ENCODE data around the gene RABEP2.
"Not testable (repeated sequence)": the region's sequence is repeated elsewhere in the genome, so short reads cannot be mapped to it uniquely, and the experiment has no call there.

Gene RABEP2

DNA sequence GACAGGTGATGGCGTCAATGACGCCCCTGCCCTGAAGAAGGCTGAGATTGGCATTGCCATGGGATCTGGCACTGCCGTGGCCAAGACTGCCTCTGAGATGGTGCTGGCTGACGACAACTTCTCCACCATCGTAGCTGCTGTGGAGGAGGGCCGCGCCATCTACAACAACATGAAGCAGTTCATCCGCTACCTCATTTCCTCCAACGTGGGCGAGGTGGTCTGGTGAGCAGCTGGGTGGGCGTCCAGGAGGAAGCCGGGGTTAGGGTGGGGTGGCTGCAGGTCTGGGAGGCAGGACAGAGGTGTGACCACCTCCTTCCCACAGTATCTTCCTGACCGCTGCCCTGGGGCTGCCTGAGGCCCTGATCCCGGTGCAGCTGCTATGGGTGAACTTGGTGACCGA, 23.2 kb downstream of the RABEP2 start:
- DNase-seq: no peak

DNA sequence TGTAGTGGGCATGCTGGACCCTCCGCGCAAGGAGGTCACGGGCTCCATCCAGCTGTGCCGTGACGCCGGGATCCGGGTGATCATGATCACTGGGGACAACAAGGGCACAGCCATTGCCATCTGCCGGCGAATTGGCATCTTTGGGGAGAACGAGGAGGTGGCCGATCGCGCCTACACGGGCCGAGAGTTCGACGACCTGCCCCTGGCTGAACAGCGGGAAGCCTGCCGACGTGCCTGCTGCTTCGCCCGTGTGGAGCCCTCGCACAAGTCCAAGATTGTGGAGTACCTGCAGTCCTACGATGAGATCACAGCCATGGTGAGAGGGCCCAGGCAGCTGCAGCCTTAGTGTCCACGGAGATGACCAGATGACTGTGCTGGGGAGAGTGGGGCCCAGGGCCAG, 24.4 kb downstream of the RABEP2 start:
- DNase-seq: no peak

DNA sequence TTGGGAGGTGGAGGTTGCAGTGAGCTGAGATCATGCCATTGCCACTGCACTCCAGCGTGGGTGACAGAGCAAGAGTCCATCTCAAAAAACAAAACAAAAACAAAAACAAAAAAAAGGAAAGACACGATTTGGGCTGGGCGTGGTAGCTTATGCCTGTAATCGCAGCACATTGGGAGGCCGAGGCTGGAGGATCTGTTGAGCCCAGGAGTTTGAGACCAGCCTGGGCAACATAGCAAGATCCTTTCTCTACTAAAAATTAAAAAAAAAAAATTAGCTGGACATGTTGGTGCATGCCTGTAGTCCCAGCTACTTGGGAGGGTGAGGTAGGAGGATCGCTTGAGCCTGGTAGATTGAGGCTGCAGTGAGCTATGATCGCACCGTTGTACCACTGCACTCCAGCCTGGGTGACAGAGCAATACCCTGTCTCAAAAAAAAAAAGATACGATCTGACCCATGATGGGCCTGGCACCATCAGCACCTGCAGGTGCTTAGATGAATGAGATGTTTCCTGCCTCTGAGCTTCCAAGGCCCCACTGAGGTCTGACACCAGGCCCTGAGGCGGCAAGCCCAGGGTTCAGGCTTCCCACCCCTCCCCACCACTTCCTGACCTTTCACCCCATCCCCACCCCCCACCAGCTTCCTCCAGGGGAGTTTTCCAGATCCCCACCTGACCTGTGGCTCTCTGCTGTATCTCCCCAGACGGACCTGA, 25.0 kb downstream of the RABEP2 start:
- no peak for DNase-seq

DNA sequence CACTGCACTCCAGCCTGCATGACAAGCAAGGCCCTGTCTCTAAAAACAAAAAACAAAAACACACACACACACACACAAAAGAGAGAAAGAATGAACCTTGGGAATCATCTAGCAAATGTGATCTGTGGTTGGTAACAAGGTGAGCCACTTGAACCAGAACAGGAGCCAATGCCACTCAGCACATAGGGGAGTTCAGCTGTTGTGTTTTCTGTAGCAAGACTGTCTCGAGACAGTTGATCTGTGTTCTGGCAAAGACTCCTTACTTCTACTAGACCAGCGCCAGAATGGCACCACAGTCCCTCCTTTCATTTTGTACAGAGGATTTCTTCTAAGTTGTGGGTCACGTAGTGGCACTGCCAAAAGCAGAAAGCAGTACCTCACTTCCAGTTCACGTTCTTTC, 26.1 kb downstream of the RABEP2 start:
- no peak for DNase-seq

DNA sequence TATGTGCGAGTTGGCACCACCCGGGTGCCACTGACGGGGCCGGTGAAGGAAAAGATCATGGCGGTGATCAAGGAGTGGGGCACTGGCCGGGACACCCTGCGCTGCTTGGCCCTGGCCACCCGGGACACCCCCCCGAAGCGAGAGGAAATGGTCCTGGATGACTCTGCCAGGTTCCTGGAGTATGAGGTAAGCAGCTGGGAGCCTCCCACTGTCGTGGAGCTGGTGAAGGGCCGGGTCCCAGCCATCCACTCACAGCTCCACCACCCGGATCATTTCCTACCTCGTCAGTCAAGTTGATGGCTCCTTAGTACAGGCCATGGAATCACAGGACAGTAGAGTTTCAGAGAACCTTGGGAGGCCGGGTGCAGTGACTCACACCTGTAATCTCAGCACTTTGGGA, 26.8 kb downstream of the RABEP2 start:
- DNase-seq: no peak

DNA sequence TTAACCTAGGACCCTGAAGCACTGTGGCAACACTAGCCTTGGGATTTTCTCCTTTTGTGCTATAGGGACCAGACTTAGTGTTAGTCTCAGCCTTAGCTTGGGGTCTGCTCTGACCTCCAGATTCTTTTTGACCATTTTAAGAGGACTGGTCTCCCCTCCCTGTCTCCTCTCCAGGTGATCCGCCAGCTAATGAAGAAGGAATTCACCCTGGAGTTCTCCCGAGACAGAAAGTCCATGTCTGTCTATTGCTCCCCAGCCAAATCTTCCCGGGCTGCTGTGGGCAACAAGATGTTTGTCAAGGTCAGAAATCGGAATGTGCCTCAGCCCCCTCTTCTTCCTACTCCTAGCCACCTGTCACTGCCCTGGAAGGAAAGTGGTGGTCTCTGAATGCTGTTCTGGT, 27.2 kb downstream of the RABEP2 start:
- no peak for DNase-seq

DNA sequence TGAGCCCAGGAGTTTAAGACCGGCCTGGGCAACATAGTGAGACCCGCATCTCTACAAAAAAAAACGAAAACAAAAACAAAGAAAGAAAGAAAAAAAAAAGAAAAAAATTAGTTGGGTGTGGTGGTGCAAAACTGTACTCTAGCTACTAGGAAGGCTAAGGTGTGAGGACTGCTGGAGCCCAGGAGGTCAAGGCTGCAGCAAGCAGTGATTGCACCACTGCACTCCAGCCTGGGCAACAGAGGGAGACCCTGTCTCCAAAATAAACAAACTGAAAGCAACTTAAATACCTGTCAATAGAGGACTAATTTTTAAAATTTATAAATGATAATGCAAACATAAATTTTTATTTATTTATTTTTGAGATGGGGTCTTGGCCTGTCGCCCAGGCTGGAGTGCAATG, 29.4 kb downstream of the RABEP2 start:
- DNase-seq: no peak

DNA sequence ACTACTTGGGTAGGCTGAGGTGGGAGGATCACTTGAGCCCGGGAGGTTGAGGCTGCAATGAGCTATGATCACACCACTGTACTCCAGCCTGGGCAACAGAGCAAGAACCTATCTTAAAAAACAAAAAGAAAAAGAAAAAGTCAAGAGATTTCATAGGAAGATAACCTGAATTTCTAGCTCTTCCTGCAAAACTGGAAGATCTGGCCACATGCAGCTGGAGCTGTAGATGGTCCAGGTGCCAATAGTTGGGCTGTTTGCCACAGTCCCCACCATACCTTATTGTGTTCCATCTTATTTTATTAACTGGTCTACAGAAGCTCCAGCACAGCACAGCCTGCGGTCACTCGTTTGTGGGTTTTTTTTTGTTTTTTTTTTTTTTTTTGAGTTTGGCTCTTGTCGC, 31.7 kb downstream of the RABEP2 start:
- DNase-seq: no peak

DNA sequence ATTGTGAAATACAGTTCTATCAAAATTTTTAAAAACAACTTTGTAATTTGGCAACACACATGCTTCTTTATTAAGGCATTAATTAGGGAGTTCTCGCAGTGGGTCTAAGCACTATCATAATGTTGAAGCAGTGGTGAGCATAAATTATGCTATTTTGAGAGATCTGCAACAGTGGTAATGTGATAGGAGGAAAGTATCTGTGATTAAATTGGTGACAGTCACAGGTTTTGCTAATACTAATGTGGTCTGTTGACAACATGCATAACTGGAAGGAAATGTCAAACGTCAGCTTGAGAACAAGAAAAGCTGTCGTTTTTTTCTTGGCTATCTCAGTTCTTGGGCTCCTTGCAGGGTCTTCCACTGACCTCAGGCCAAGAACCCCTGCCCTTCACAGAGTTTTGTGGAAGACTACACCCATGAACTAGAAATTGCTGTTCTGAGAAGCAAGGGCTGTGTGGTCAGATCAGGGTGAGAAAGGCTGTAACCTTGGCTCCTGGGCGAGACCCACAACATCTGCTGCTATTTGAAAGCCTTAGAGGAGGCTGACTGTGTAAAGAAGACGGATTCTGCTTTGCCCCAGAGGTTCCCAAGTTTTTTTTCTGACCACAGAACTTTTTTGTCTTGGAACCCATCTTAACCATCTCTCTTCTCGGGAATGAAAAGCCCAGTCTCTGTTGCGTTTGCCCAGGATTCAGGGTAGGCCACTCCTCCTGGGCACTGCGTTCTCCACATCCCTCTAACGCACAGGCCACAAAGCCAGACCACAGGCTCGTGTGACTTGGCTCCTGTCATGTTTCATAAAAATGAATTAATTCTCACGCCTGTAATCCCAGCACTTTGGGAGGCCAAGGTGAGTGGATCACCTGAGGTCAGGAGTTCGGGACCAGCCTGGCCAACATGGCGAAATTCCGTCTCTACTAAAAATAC, 32.8 kb downstream of the RABEP2 start:
- no peak for DNase-seq

DNA sequence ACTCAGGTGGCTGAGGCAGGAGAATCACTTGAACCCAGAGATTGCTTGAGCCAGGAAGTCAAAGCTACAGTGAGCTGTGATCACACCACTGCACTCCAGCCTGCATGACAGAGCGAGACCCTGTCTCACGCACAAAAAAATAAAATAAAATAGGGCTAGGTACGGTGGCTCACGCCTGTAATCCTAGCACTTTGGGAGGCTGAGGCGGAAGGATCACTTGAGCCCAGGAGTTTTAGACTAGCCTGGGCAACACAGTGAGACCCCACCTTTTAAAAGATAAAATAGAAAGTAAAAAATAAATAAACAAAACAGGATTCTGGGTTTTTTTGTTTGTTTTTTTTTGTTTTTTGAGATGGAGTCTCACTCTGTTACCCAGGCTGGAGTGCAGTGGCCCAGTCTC, 34.7 kb downstream of the RABEP2 start:
- not testable (repeated sequence) for DNase-seq

DNA sequence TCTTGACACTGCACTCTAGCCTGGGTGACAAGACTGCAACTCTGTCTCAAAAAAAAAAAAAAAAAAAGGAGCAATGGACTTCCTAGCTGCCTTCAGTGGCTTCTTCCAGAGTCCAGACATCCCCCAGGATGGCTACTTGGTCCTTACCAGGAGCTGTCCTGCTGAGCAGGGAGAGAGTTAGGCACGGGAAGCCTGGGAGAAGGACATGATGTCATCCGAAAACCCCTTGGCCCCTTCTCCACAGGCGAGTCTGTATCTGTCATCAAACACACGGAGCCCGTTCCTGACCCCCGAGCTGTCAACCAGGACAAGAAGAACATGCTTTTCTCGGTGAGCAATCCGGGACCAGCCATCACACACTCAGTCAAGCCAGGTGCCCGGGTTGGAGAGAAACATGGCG, 38.1 kb downstream of the RABEP2 start:
- no peak for DNase-seq

DNA sequence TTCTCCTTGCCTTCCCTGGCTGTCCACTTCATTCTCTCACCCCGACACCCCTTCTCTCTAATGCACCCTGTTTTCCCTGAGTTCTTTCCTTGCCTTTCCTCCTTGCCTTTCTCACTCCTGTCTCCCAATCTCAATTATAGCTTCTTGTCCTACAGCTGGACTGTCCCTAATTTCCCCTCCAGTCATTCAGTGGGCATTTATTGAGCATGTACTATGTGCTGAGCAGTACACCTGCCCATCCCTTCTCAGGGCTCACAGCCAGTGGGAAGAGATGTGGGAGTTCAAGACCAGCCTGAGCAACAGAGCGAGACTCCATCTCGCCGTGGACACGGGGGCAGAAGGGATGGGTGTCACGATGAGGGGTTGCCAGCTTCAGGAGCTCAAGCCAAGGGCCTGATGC, 41.0 kb downstream of the RABEP2 start:
- no peak for DNase-seq

DNA sequence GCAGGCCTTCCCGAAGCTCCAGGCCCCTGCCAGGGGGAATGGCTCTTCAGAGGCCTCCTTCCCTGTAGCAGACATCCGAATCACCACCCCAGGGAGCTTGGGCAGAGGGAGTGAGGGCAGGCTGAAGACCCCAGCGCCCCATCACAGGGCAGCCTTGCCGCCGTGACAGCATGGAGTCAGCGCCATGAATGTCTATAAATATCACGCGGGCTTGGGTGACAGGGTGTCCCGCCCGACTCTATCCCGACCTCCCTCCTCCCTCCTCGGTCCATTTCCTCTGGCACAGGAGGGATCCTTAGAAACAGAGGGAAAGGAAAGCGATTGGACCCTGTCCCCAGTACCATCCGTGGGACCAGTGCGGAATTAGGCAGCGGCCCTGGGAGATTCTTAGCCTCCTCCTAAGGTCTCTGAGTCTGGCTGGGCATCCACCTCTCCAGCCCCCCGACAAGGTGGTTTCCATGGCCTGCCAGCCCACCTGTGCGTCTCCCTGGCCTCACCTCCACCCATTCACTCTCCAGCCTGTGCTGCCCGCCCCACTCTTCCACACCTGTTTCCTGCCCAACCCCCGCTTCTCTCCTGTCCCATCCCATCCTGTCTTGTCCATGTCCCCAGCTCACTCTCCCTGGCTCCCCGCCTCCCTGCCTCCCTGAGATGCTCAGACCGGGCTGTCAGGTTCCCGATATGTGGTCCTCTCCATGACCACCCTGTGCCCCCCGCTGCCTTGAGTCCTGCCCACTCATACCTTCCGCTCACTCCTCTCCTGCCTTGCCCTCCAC, 41.6 kb downstream of the RABEP2 start:
- no peak for DNase-seq

DNA sequence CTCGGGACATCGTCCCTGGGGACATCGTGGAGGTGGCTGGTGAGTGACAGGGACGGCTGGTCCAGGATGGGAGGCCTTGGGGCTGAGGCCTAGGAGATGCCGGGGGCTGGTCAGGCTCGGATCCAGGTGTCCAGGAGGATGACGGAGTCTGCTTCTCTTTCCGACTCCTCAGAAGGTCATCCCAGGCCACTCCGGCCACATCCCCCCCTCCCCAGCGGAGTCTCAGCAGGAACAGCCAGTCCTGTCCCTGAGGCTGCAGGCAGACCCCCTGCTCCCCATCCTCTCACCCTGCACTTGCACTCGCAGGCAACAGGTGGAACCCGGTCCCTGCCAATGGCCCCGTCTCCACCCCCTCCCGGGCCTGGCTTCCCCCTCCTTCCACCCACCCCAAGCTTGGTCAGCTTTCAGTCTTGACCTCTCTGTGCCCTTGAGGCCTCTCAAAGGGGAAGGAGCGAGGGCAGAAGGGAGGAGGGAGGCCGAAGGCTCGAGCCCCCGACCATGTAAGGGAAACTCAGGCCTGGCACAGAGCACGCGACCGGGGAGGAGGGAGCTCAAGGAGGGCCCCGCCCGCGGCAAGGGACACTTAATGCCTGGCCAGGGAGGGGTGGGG, 42.4 kb downstream of the RABEP2 start:
- DNase-seq: no peak

DNA sequence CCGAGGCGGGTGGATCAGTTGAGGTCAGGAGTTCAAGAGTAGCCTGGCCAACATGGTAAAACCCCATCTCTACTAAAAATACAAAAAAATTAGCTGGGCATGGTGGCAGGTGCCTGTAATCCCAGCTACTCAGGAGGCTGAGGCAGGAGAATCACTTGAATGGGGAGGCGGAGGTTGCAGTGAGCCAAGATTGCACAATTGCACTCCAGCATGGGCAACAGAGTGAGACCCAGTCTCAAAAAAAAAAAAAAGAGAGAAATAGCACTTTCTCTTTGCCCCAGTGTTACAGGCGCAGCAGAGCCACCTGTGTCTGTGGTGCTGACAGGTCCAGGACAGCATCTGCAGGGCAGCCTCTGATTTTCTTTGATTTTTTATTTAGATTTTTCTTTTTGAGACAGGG, 43.5 kb downstream of the RABEP2 start:
- not testable (repeated sequence) for DNase-seq

DNA sequence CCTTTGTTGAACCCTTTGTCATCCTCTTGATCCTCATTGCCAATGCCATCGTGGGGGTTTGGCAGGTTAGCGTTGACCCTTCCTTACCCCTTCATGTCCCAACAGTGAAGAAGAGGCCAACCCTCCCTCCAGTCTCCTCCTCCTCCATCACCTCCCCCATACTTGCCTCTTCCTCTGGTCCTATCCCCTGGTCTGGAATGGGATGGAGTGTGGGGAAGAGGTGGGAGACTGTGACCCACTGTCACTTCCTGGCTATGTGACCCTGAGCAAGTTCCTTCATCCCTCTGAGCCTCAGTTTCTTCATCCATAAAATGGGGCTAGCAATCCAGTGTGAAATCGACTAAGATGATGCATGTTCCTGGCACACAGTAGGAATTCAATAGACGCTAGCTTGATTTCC, 44.1 kb downstream of the RABEP2 start:
- DNase-seq: no peak

DNA sequence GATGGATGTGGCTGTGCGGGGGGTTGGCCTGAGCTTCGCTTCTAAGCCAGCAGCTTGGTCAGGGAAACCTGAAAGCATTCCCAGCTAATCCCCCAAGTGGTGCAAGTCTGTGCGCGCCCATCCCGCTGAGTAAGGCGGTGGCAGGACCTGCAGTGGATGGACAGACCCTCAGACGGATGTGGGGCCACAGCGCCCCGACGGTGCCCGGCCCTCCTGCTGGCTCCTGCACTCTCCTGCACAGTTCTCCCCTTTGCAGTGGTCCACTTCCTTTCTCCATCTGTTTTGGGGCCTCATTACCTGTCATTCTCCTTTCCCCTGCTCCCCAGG, 44.5 kb downstream of the RABEP2 start:
- DNase-seq: no peak

DNA sequence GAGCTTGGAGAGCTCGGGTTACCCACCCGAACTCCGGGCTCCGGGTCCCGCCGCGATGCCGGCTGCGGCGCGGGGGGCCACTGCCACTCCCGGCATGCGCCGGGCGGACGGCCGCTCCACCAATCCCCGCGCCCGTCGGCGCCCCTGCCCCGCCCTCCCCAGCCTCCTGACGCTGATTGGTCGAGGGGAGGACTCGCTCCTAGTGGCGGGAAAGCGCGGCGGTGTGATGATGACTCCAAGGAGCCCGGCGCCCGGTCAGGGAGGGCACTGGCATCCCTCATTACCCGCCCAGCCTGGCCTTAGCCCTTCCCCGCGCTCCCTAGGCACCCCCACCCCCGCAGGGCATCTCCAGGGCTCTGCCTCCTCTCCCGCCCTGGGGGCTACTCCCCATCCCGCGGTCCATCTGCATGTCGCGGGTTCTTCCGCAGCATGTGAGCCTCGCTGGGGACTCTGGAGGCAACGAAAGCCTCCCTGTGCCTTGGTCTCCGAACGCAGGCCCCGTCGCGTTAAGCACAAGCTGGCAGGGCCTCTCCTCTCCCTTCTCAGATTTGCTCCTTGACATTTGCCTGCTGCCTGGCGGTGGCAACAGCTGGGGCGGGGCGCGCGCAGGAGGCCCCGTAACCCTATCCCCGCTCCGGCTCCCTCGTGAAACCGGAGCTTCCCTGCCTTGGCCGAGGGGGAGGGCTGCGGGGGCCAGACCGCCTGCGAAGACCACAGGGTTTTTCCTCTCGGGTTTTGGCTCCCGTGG, 45.0 kb downstream of the RABEP2 start:
- DNase-seq: peak; percentile 95

DNA sequence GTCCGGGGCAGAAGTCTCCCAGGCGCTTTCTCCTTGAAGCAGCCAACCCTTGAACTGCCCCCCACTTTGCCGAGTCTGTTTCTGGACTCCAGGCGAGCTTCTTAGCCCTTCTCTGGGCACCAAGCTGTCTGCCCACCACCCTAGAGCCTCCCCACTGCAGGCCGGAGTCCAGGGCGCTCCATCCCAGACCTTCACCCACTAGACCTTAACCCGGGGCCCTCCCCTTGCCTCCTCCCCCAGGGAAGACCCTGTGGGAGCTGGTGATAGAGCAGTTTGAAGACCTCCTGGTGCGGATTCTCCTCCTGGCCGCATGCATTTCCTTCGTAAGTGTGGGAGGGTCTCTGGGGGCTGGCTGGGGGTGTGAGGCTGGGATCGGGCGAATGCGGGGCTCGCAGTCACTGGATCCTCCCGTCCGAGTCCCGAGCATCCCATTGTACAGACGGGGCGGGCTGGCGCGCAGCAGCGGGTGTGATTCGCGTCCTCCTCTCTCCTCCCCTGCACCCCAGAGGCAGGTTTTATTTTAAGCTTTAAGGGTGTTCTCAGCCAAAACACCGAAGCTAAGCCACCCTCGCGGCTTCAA, 45.7 kb downstream of the RABEP2 start:
- DNase-seq: no peak

DNA sequence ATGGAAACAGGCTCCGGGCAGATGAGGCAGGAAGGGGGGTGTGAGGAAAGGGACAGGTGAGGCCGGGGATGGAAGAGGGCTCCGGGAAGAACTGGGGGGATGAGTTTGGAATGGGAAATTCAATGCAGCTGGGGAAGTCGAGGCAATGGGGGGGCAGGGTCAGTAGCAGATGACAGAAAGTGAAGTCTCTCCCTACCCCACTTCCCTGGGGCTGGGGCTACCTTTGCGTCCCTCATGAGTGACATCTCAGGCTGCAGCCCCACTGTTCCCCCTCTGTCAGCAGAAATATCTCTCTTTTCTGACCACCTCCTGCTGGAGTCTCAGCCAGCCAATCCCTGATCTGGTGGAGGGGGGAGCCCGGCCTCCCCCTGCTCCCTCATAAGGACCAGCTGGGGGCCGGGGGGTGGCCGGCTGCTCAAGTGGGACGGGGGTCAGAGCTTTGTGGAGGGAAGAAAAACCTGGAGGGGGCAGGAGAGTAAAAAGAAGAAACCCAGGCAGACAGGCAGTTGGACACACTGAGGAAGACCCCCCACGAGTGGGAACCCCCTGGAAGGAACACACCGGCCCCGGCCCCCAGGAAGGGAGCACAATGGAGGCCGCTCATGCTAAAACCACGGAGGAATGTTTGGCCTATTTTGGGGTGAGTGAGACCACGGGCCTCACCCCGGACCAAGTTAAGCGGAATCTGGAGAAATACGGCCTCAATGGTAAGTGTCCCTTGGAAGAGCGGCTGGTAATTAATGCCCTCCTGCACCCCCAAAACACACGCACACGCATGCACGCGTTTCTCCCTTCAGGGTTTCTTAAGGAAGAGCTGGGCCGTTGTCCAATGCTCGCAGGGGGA, 46.7 kb downstream of the RABEP2 start, which contains the start of gene ATP2A1:
TSS of gene ATP2A1 (plus strand) at position 406 of the 844 bp plus-strand sequence. CDS start at position 590, 184 bp downstream.
- no peak for DNase-seq

DNA sequence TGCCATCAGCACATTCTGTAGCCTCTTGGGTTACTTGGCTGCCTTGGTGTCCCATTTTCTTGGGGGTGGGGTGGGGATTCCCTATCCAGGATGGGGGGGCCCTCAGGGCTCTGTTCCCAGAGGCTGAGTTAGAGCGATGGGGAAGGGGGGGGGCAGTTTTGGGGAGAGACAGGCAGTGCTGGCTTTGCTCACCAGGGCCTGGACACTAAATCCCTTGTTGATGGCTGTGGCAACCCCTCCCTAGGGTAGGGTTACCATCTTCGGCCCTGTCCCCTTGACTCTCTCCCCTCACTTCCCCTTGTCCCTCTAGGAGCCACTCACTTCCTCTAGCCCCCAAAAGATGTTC, 47.4 kb downstream of the RABEP2 start:
- DNase-seq: no peak
